ENCODE data around the gene DNAJC30.
A peak's percentile ranks its signal among the peaks of the same experiment; 100 is the strongest.

Gene DNAJC30

GRCh38 chr7:73683056-73683787 is at the start of gene DNAJC30, which contains the start of gene BUD23:
Gene DNAJC30 (minus strand): TSS chr7:73683453. CDS start chr7:73683423, 30 bp downstream.
Gene BUD23 (plus strand): TSS chr7:73683597. CDS start chr7:73683626, 29 bp downstream.
- peak; percentile 98 for DNase-seq (ENCODE audit: low spot score)
- TF ChIP-seq, protein P1, sequence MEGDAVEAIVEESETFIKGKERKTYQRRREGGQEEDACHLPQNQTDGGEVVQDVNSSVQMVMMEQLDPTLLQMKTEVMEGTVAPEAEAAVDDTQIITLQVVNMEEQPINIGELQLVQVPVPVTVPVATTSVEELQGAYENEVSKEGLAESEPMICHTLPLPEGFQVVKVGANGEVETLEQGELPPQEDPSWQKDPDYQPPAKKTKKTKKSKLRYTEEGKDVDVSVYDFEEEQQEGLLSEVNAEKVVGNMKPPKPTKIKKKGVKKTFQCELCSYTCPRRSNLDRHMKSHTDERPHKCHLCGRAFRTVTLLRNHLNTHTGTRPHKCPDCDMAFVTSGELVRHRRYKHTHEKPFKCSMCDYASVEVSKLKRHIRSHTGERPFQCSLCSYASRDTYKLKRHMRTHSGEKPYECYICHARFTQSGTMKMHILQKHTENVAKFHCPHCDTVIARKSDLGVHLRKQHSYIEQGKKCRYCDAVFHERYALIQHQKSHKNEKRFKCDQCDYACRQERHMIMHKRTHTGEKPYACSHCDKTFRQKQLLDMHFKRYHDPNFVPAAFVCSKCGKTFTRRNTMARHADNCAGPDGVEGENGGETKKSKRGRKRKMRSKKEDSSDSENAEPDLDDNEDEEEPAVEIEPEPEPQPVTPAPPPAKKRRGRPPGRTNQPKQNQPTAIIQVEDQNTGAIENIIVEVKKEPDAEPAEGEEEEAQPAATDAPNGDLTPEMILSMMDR (IDR thresholded peaks at IDR 0.05; ENCODE audit: extremely low read depth, insufficient read depth, missing control alignments), result no peak
- in situ Hi-C loops (cut with MboI; ENCODE audit: low pct_unique_long_range_greater_than_20kb, low sequenced_read_pairs, unreplicated experiment), result no loop called here

DNA sequence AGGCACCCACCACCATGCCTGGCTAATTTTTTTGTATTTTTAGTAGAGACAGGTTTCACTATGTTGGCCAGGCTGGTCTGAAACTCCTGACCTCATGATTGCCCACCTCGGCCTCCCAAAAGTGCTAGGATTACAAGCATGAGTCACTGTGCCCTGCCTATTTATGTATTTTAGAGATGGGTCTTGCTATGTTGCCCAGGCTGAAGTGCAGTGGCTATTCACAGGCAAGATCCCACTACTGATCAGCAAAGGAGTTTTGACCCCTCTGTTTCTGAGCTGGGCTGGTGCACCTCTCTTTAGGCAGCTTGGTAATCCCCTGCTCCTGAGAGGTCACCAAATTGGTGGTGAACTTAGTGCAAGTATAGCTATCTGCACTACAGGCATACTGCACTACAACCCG is 49.1 kb upstream of the DNAJC30 start:
- TF ChIP-seq, protein P1 (IDR thresholded peaks at IDR 0.05; ENCODE audit: extremely low read depth, insufficient read depth, missing control alignments), result no peak
- DNase-seq (ENCODE audit: low spot score), result no peak
- in situ Hi-C loops (cut with MboI; ENCODE audit: low pct_unique_long_range_greater_than_20kb, low sequenced_read_pairs, unreplicated experiment), result loop anchor here (10.0 kb wide), 1 partner anchor 118 kb away; no protein-coding TSS in a partner anchor

DNA sequence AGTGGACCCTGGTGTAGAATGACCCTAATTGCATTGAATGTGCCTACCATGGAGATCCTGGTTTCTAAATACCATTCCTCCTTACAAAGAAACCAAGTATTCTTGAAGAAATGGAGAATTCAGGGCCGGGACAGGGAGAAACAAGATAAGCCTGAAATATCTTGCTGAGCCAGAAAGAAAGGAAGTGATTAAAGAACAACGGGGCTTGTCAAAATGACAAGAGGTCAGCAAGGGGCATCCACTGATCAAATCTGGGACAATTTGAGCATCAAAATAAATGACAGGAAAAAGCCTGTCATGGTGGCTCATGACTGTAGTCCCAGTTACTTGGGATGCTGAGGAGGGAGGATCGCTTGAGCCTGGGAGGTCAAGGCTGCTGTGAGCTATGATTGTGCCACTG is 47.2 kb upstream of the DNAJC30 start:
- DNase-seq (ENCODE audit: low spot score), result no peak
- TF ChIP-seq, protein P1 (IDR thresholded peaks at IDR 0.05; ENCODE audit: extremely low read depth, insufficient read depth, missing control alignments), result no peak
- in situ Hi-C loops (cut with MboI; ENCODE audit: low pct_unique_long_range_greater_than_20kb, low sequenced_read_pairs, unreplicated experiment), result loop anchor here (10.0 kb wide), 1 partner anchor 116 kb away; no protein-coding TSS in a partner anchor

GRCh38 chr7:73728551-73728950 is 45.3 kb upstream of the DNAJC30 start:
- TF ChIP-seq, protein P1 (IDR thresholded peaks at IDR 0.05; ENCODE audit: extremely low read depth, insufficient read depth, missing control alignments), result no peak
- DNase-seq (ENCODE audit: low spot score), result no peak
- in situ Hi-C loops (cut with MboI; ENCODE audit: low pct_unique_long_range_greater_than_20kb, low sequenced_read_pairs, unreplicated experiment), result no loop called here

DNA sequence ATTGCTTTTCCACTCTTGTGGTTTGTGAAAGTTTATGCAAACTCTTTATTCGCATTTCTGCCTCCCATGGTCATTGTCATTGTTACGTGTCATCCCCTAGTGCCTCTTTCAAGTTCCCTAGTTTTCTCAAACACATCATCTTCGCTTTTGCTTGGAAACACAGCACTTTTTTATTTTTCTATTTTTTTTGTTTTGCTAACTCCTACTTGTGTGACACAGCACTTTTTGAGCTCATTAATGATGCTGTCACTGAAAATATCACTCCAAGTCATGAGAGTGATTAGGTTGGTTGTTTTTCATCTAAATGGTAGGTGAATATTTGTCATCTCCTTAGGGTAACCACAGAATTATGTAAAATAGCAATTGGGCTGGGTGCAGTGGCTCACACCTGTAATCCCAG is 44.7 kb upstream of the DNAJC30 start:
- in situ Hi-C loops (cut with MboI; ENCODE audit: low pct_unique_long_range_greater_than_20kb, low sequenced_read_pairs, unreplicated experiment), result no loop called here
- no peak for DNase-seq (ENCODE audit: low spot score)
- TF ChIP-seq, protein P1 (IDR thresholded peaks at IDR 0.05; ENCODE audit: extremely low read depth, insufficient read depth, missing control alignments), result no peak

DNA sequence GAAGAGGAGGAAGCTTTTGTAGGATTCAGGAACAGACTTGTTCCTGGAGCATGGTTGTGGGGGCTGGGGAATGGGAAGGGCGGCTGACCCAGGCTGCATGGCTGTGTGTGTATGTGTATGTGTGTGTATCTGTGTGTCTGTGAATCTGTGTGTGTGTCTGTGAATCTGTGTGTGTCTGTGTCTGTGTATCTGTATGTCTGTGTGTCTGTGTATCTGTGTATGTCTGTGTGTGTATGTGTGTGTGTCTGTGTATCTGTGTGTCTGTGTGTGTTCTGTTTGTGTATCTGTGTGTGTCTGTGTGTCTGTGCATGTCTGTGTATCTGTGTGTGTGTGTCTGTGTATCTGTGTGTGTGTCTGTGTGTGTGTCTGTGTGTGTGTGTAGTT is 42.8 kb upstream of the DNAJC30 start:
- in situ Hi-C loops (cut with MboI; ENCODE audit: low pct_unique_long_range_greater_than_20kb, low sequenced_read_pairs, unreplicated experiment), result no loop called here
- no peak for DNase-seq (ENCODE audit: low spot score)
- TF ChIP-seq, protein P1 (IDR thresholded peaks at IDR 0.05; ENCODE audit: extremely low read depth, insufficient read depth, missing control alignments), result peak; percentile 15
